ENCODE measurements around the gene TACSTD2.
"Not testable (repeated sequence)": the region's sequence is repeated elsewhere in the genome, so short reads cannot be mapped to it uniquely, and the experiment has no call there.

TACSTD2 gene

DNA sequence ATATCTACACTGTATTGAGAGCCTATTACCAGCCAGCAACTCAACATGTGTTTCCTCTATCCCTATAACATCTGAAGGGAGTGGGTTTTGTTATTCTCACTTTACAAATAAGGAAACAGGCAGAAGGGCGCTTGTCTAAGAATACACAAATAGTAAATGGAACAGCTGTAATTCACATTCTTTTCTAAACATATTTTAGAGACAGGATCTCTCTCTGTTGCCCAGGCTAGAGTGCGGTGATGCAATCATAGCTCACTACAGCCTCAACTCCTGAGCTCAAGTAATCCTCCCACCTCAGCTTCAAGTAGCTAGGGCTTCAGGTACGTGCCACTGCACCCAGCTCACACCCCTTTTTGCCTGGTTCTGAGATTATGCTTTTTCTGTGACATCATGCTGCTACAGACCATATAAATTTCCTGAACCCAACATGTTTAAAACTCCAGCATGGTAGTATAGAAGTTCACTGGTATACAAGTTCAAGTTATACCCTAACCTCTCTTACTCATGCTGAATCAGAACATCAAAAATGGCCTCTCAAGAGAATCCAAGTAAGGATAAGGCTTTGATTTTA lies 8.6 kb upstream of the TACSTD2 start:
- no peaks in the 10 kb centered on the region for H3K9me3 ChIP-seq (ENCODE audit: control insufficient read depth, low read length)

DNA sequence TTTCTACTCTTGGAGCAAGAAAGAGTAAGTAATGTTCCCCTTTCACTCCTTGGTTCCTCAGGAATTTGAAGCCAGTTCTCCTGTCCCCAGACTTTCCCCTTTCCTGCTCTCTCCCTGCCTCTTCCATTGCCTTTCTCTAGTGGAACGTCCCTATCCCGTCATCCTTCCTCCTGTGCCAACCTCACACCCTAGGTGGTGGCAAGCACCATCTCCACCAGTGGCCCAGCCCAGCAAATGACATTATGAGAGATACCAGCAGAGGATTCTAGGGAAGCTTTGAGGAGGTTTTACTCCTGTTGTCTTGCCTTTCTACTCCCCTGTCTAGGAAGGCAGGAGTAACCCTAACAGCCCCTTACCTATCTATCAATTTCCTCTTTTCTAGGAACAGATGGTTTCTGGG lies 8.1 kb upstream of the TACSTD2 start:
- Histone ChIP-seq H3K4me3 (ENCODE audit: low read length) (no peak overlapping the region), H3K27me3 (ENCODE audit: control insufficient read depth, insufficient read depth, low read length) (no peaks in the 10 kb centered on the region), H3K9ac (ENCODE audit: low read length) (no peak overlapping the region), H3K4me1 (ENCODE audit: control insufficient read depth, insufficient read depth, low read length) (peaks cover 17% of the 10 kb centered on the region), H3K36me3 (ENCODE audit: control insufficient read depth, insufficient read depth, low read length) (no peaks in the 10 kb centered on the region), H3K9me3 (ENCODE audit: control insufficient read depth, low read length) (no peaks in the 10 kb centered on the region)

More for the DNA sequence above, 8.6 kb upstream of the TACSTD2 start:
- Histone ChIP-seq H3K4me1 (ENCODE audit: control insufficient read depth, insufficient read depth, low read length) (peaks cover 17% of the 10 kb centered on the region), H3K4me3 (ENCODE audit: low read length) (no peak overlapping the region), H3K27me3 (ENCODE audit: control insufficient read depth, insufficient read depth, low read length) (no peaks in the 10 kb centered on the region), H3K36me3 (ENCODE audit: control insufficient read depth, insufficient read depth, low read length) (no peaks in the 10 kb centered on the region), H3K9ac (ENCODE audit: low read length) (no peak overlapping the region)

DNA sequence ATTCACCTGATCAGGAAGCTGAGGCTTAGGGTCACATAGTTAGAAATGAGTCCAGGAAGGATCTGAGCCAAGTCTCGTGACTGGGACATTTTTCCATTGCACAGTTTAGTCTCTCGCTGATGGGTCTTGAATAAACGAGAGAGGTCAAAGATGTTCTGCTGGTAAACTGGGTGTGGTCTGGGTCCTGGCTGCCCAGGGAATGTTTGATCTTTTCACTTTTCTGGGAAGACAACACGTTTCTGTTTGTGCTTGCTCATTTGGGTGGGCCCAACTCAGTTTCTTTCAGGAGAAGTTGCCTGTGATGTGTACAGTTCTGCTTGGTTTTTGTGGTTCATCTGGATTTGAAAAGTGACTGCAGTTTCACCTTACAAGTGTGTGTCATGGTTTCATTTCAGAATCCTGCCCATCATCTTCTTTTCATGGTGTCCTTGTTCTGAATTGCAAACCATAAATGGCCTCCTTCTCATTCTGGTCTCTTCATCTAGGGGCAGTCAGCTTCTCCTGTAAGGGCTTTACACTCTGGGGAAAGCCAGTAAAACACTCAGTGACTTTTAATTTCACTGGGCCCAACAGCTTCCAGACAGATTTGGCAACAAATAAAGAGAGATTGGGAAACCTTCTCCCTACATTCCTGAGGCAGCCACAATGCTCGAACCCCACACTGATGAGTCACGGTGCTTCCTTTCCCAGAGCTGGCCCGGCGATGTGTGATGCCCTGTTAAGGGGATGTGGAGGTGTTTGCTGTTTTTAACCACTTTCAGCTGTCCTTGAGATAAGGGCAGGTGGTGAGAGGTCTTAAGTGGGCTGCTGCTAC lies 7.2 kb upstream of the TACSTD2 start:
- Histone ChIP-seq H3K36me3 (ENCODE audit: control insufficient read depth, insufficient read depth, low read length) (no peaks in the 10 kb centered on the region), H3K9me3 (ENCODE audit: control insufficient read depth, low read length) (no peaks in the 10 kb centered on the region), H3K4me3 (ENCODE audit: low read length) (no peak overlapping the region), H3K27me3 (ENCODE audit: control insufficient read depth, insufficient read depth, low read length) (no peaks in the 10 kb centered on the region), H3K9ac (ENCODE audit: low read length) (peak overlapping the region; percentile 17), H3K4me1 (ENCODE audit: control insufficient read depth, insufficient read depth, low read length) (peaks cover 17% of the 10 kb centered on the region)

DNA sequence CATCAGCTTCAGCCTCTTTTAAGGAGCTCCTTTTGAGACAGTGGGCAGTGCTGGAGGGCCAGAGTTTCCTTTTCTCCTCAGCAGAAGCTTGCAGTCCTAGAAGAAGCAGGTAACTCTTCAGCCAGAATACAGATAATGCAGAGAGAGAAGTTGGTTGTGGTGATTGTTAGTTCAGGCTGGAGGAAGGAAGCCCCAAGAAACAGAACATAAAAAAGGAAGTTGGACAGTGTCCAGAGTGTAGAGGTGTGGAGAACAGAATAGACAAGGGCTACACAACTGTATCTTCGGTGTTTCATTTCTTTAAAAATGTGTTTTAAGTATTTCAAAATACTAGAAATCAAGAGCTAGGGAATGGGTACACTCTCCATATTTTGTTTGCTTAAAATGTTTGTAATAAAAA lies 6.4 kb upstream of the TACSTD2 start:
- Histone ChIP-seq H3K4me1 (ENCODE audit: control insufficient read depth, insufficient read depth, low read length) (peaks cover 18% of the 10 kb centered on the region), H3K4me3 (ENCODE audit: low read length) (no peak overlapping the region), H3K9ac (ENCODE audit: low read length) (peak overlapping the region; percentile 13), H3K27me3 (ENCODE audit: control insufficient read depth, insufficient read depth, low read length) (no peaks in the 10 kb centered on the region), H3K9me3 (ENCODE audit: control insufficient read depth, low read length) (no peaks in the 10 kb centered on the region), H3K36me3 (ENCODE audit: control insufficient read depth, insufficient read depth, low read length) (no peaks in the 10 kb centered on the region)

GRCh38 chr1:58582143-58582542 lies 5.1 kb upstream of the TACSTD2 start:
- peaks cover 28% of the 10 kb centered on the region for H3K4me1 ChIP-seq (ENCODE audit: control insufficient read depth, insufficient read depth, low read length)
- H3K27me3 ChIP-seq (ENCODE audit: control insufficient read depth, insufficient read depth, low read length); H3K4me3 ChIP-seq (ENCODE audit: low read length); H3K9me3 ChIP-seq (ENCODE audit: control insufficient read depth, low read length); H3K36me3 ChIP-seq (ENCODE audit: control insufficient read depth, insufficient read depth, low read length); H3K9ac ChIP-seq (ENCODE audit: low read length): not testable (repeated sequence)

DNA sequence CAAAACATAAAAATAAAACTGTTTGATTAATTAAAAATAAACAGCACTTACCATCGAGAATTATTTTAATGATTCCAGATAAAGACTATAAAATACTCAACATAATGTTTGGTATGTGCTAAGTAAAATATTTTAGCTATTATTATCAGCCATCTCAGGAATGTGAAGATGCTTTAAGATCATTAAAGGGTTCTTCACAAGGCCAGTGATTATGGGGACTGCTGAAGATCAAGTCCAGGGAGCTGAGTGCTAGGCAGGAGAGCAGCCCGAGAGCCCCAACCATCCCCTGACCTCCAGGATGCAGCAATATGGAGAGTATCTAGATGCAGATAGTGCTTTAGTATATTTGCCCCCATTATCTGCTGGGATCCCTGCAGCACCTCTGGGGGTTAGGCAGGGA lies 4.6 kb upstream of the TACSTD2 start:
- Histone ChIP-seq H3K4me1 (ENCODE audit: control insufficient read depth, insufficient read depth, low read length) (peaks cover 28% of the 10 kb centered on the region), H3K4me3 (ENCODE audit: low read length) (no peak overlapping the region), H3K27me3 (ENCODE audit: control insufficient read depth, insufficient read depth, low read length) (no peaks in the 10 kb centered on the region), H3K36me3 (ENCODE audit: control insufficient read depth, insufficient read depth, low read length) (no peaks in the 10 kb centered on the region), H3K9me3 (ENCODE audit: control insufficient read depth, low read length) (no peaks in the 10 kb centered on the region), H3K9ac (ENCODE audit: low read length) (no peak overlapping the region)

GRCh38 chr1:58580186-58580585 lies 3.1 kb upstream of the TACSTD2 start:
- Histone ChIP-seq H3K4me1 (ENCODE audit: control insufficient read depth, insufficient read depth, low read length) (peaks cover 26% of the 10 kb centered on the region), H3K4me3 (ENCODE audit: low read length) (no peak overlapping the region), H3K27me3 (ENCODE audit: control insufficient read depth, insufficient read depth, low read length) (no peaks in the 10 kb centered on the region), H3K36me3 (ENCODE audit: control insufficient read depth, insufficient read depth, low read length) (no peaks in the 10 kb centered on the region), H3K9ac (ENCODE audit: low read length) (no peak overlapping the region), H3K9me3 (ENCODE audit: control insufficient read depth, low read length) (no peaks in the 10 kb centered on the region)

- Histone ChIP-seq H3K4me3 (ENCODE audit: low read length) (peak overlapping the region; percentile 39), H3K36me3 (ENCODE audit: control insufficient read depth, insufficient read depth, low read length) (no peaks in the 10 kb centered on the region), H3K27me3 (ENCODE audit: control insufficient read depth, insufficient read depth, low read length) (no peaks in the 10 kb centered on the region), H3K4me1 (ENCODE audit: control insufficient read depth, insufficient read depth, low read length) (peaks cover 27% of the 10 kb centered on the region), H3K9me3 (ENCODE audit: control insufficient read depth, low read length) (no peaks in the 10 kb centered on the region), H3K9ac (ENCODE audit: low read length) (peak overlapping the region; percentile 89)
Observed at GRCh38 chr1:58577654-58578030, 590 bp upstream of the TACSTD2 start.

- H3K4me3 ChIP-seq (ENCODE audit: low read length): peak overlapping the region; percentile 39
- no peaks in the 10 kb centered on the region for H3K9me3 ChIP-seq (ENCODE audit: control insufficient read depth, low read length)
- H3K36me3 ChIP-seq (ENCODE audit: control insufficient read depth, insufficient read depth, low read length): no peaks in the 10 kb centered on the region
- no peaks in the 10 kb centered on the region for H3K27me3 ChIP-seq (ENCODE audit: control insufficient read depth, insufficient read depth, low read length)
- peak overlapping the region; percentile 89 for H3K9ac ChIP-seq (ENCODE audit: low read length)
- peaks cover 39% of the 10 kb centered on the region for H3K4me1 ChIP-seq (ENCODE audit: control insufficient read depth, insufficient read depth, low read length)
Observed at GRCh38 chr1:58576325-58576726, 726 bp downstream of the TACSTD2 start.

GRCh38 chr1:58575551-58576324 lies 1.3 kb downstream of the TACSTD2 start:
- Histone ChIP-seq H3K9me3 (ENCODE audit: control insufficient read depth, low read length) (no peaks in the 10 kb centered on the region), H3K36me3 (ENCODE audit: control insufficient read depth, insufficient read depth, low read length) (no peaks in the 10 kb centered on the region), H3K4me3 (ENCODE audit: low read length) (peak overlapping the region; percentile 39), H3K9ac (ENCODE audit: low read length) (peak overlapping the region; percentile 89), H3K27me3 (ENCODE audit: control insufficient read depth, insufficient read depth, low read length) (no peaks in the 10 kb centered on the region), H3K4me1 (ENCODE audit: control insufficient read depth, insufficient read depth, low read length) (peaks cover 44% of the 10 kb centered on the region)

GRCh38 chr1:58574816-58575215 lies 2.2 kb downstream of the TACSTD2 start:
- Histone ChIP-seq H3K9ac (ENCODE audit: low read length) (peak overlapping the region; percentile 89), H3K4me3 (ENCODE audit: low read length) (peak overlapping the region; percentile 24), H3K9me3 (ENCODE audit: control insufficient read depth, low read length) (no peaks in the 10 kb centered on the region), H3K4me1 (ENCODE audit: control insufficient read depth, insufficient read depth, low read length) (peaks cover 53% of the 10 kb centered on the region), H3K27me3 (ENCODE audit: control insufficient read depth, insufficient read depth, low read length) (no peaks in the 10 kb centered on the region), H3K36me3 (ENCODE audit: control insufficient read depth, insufficient read depth, low read length) (no peaks in the 10 kb centered on the region)
